HepG2 (cell line): ENCODE measurements around the gene COPA. TPM values are rescaled to one million over a fixed set of nuclear protein-coding genes. Genes with fewer than 3 reads are reported as not detected.

Source experiments
- FOXM1 ChIP-seq: sonication (generic); formaldehyde crosslinking; IDR thresholded peaks from 2 replicates; pipeline ENCODE4 v1.5.0; 2020; ENCODE audit warnings: missing genetic modification reagents
- HOXA3 ChIP-seq: sonication (generic); formaldehyde crosslinking; IDR thresholded peaks from 2 replicates; pipeline ENCODE4 v1.5.0; 2020; ENCODE audit warnings: missing genetic modification reagents
- HOXA5 ChIP-seq: sonication (generic); formaldehyde crosslinking; IDR thresholded peaks from 2 replicates; pipeline ENCODE4 v1.4.0; 2020; ENCODE audit warnings: missing genetic modification reagents
- JARID2 ChIP-seq: sonication (generic); formaldehyde crosslinking; IDR thresholded peaks from 2 replicates; pipeline ENCODE4 v1.8.1; 2023; ENCODE audit warnings: missing genetic modification reagents, inconsistent platforms; ENCODE audit not compliant: insufficient replicate concordance
- KDM5A ChIP-seq: fragments of 200-600 bp; sonication (generic); IDR thresholded peaks from 2 replicates; pipeline ENCODE4 v1.7.0; 2018; ENCODE audit warnings: antibody characterized with exemption, mild to moderate bottlenecking, low read length, borderline replicate concordance
- YEATS4 ChIP-seq: sonication (generic); formaldehyde crosslinking; IDR thresholded peaks from 2 replicates; pipeline ENCODE4 v1.4.0; 2020; ENCODE audit warnings: missing genetic modification reagents, borderline replicate concordance
- ZFP37 ChIP-seq: sonication (generic); formaldehyde crosslinking; IDR thresholded peaks from 2 replicates; pipeline ENCODE4 v1.4.0; 2020; ENCODE audit warnings: missing genetic modification reagents, borderline replicate concordance
- ZNF333 ChIP-seq: sonication (generic); formaldehyde crosslinking; IDR thresholded peaks from 2 replicates; pipeline ENCODE4 v1.4.0; 2020; ENCODE audit warnings: mild to moderate bottlenecking, missing genetic modification reagents, borderline replicate concordance
- ZNF552 ChIP-seq: sonication (generic); formaldehyde crosslinking; IDR thresholded peaks from 2 replicates; pipeline ENCODE4 v1.9.0; 2022; ENCODE audit warnings: missing genetic modification reagents, mild to moderate bottlenecking, borderline replicate concordance
- ZNF598 ChIP-seq: sonication (generic); formaldehyde crosslinking; IDR thresholded peaks from 2 replicates; pipeline ENCODE4 v1.5.1; 2020; ENCODE audit warnings: mild to moderate bottlenecking, missing genetic modification reagents, borderline replicate concordance
- ZNF615 ChIP-seq: sonication (generic); formaldehyde crosslinking; IDR thresholded peaks from 2 replicates; pipeline ENCODE4 v1.5.0; 2020; ENCODE audit warnings: mild to moderate bottlenecking, missing genetic modification reagents, borderline replicate concordance
- ZNF709 ChIP-seq: sonication (generic); formaldehyde crosslinking; IDR thresholded peaks from 2 replicates; pipeline ENCODE4 v1.5.0; 2020; ENCODE audit warnings: mild to moderate bottlenecking, missing genetic modification reagents
- ZNF720 ChIP-seq: sonication (generic); formaldehyde crosslinking; IDR thresholded peaks from 2 replicates; pipeline ENCODE4 v1.4.0; 2020; ENCODE audit warnings: missing genetic modification reagents
- ZNF777 ChIP-seq: sonication (generic); formaldehyde crosslinking; IDR thresholded peaks from 2 replicates; pipeline ENCODE4 v1.4.0; 2020; ENCODE audit warnings: missing genetic modification reagents
- ZZZ3 ChIP-seq: sonication (generic); formaldehyde crosslinking; IDR thresholded peaks from 2 replicates; pipeline ENCODE4 v1.4.0; 2020; ENCODE audit warnings: missing genetic modification reagents, mild to moderate bottlenecking, borderline replicate concordance
- polyA plus RNA-seq, 8 experiments: library from polyadenylated mRNA; depleted of rRNA in 3 of 8; stranded (reverse) in 7 of 8; unstranded in 1 of 8; fragments of >200 nt; fragmentation: Illumina TruSeq in 4 of 8; extraction: Trizol in 4 of 8; gene quantifications; 2 replicates each; pipeline versions ENCODE4 v1.2.1 to v1.2.3, GENCODE V29; 2011 to 2016; ENCODE audit warnings: low read depth in 4 of 8, missing spikeins in 1 of 8, mixed read lengths in 1 of 8; ENCODE audit not compliant: insufficient read depth in 1 of 8
- total RNA-seq, 5 experiments: library from RNA; depleted of rRNA; stranded (reverse); fragments of >200 nt; fragmentation: Illumina TruSeq; extraction: Trizol; gene quantifications; 2 replicates each; pipeline ENCODE4 v1.2.3, GENCODE V29; 2016; ENCODE audit warnings: low read depth in 1 of 5
- TF ChIP-seq, protein P1 (sequence below), 2 experiments: fragments of 450-650 bp in 1 of 2; sonication (generic) in 1 of 2; formaldehyde crosslinking; IDR thresholded peaks; 2 replicates each; pipeline versions ENCODE4 v1.5.0 to v1.8.0; 2020 to 2022; ENCODE audit warnings: mild to moderate bottlenecking in 1 of 2, missing genetic modification reagents in 1 of 2
- TF ChIP-seq, protein P2 (sequence below): sonication (generic); formaldehyde crosslinking; IDR thresholded peaks from 2 replicates; pipeline ENCODE4 v1.4.0; 2020; ENCODE audit warnings: mild to moderate bottlenecking, missing genetic modification reagents

Gene COPA
- total and polyA plus RNA-seq, 2 of the 13 experiments (the other 11 are each of a cell fraction or from before 2014, with no cell fraction given) = 160 to 197 TPM

DNA sequence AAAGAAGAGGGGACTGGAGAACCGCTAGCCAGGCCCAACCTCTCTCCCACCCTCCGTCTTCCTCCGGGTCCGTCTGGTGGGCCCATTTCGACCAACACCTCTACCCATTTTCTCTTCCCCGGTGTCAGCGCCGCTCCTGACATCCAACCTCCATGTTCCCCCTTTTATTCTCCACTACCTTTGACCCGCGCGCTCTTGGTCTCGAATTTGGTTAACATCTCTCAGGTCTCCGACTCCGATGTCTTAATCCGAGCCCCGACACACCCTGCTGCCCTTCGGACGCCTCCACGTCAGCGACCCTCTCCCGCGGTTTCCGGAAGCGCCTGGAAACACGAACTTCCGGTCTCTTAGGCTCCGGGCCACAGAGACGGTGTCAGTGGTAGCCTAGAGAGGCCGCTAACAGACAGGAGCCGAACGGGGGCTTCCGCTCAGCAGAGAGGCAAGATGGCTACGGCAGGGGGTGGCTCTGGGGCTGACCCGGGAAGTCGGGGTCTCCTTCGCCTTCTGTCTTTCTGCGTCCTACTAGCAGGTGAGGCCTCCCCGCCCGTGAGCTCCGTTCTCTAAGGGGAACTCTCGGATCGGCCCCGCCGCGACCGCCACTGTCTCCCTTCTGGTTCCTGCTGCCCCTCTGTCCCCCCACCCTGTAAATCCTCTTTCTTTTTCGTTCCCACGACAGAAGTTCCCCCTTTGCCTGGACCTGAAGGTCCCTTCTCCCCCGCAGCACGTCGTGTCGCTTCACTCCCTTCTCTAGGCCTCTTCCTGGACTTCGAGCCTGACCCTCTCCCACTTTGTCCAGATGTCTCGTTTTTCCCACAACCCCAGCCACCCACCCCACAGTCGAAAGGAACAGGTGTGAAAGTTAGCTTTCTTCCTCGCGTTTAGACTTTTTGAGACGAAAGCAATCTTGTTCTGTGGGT lies at the start of gene COPA, which contains the start of gene NCSTN (continued):
- TF ChIP-seq ZNF615 (no peak), YEATS4 (CRISPR knock-in tag) (peak; percentile 100), KDM5A (peak; percentile 95), HOXA5 (CRISPR knock-in tag) (peak; percentile 43; the same call in 1 of the 2 replicates), ZNF598 (CRISPR knock-in tag) (peak; percentile 90), ZFP37 (CRISPR knock-in tag) (no peak), JARID2 (CRISPR knock-in tag) (no peak), ZNF777 (peak; percentile 75), ZNF552 (no peak; the same call in 1 of the 2 replicates), ZNF720 (no peak), ZNF709 (CRISPR knock-in tag) (no peak; the same call in 1 of the 2 replicates), ZNF333 (CRISPR knock-in tag) (peak; percentile 69; the same call in 1 of the 2 replicates), FOXM1 (CRISPR knock-in tag) (0 out of 2 replicates have a peak, but pooled peaks have one; percentile 12), ZZZ3 (CRISPR knock-in tag) (peak; percentile 94; the same call in 1 of the 2 replicates), HOXA3 (CRISPR knock-in tag) (peak; percentile 92)
- TF ChIP-seq, protein P1, sequence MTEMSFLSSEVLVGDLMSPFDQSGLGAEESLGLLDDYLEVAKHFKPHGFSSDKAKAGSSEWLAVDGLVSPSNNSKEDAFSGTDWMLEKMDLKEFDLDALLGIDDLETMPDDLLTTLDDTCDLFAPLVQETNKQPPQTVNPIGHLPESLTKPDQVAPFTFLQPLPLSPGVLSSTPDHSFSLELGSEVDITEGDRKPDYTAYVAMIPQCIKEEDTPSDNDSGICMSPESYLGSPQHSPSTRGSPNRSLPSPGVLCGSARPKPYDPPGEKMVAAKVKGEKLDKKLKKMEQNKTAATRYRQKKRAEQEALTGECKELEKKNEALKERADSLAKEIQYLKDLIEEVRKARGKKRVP (CRISPR knock-in tag; IDR thresholded peaks at IDR 0.05) = peak in 1 of 2 experiments; percentile 25; a peak in 1 of 4 replicates
- TF ChIP-seq, protein P2, sequence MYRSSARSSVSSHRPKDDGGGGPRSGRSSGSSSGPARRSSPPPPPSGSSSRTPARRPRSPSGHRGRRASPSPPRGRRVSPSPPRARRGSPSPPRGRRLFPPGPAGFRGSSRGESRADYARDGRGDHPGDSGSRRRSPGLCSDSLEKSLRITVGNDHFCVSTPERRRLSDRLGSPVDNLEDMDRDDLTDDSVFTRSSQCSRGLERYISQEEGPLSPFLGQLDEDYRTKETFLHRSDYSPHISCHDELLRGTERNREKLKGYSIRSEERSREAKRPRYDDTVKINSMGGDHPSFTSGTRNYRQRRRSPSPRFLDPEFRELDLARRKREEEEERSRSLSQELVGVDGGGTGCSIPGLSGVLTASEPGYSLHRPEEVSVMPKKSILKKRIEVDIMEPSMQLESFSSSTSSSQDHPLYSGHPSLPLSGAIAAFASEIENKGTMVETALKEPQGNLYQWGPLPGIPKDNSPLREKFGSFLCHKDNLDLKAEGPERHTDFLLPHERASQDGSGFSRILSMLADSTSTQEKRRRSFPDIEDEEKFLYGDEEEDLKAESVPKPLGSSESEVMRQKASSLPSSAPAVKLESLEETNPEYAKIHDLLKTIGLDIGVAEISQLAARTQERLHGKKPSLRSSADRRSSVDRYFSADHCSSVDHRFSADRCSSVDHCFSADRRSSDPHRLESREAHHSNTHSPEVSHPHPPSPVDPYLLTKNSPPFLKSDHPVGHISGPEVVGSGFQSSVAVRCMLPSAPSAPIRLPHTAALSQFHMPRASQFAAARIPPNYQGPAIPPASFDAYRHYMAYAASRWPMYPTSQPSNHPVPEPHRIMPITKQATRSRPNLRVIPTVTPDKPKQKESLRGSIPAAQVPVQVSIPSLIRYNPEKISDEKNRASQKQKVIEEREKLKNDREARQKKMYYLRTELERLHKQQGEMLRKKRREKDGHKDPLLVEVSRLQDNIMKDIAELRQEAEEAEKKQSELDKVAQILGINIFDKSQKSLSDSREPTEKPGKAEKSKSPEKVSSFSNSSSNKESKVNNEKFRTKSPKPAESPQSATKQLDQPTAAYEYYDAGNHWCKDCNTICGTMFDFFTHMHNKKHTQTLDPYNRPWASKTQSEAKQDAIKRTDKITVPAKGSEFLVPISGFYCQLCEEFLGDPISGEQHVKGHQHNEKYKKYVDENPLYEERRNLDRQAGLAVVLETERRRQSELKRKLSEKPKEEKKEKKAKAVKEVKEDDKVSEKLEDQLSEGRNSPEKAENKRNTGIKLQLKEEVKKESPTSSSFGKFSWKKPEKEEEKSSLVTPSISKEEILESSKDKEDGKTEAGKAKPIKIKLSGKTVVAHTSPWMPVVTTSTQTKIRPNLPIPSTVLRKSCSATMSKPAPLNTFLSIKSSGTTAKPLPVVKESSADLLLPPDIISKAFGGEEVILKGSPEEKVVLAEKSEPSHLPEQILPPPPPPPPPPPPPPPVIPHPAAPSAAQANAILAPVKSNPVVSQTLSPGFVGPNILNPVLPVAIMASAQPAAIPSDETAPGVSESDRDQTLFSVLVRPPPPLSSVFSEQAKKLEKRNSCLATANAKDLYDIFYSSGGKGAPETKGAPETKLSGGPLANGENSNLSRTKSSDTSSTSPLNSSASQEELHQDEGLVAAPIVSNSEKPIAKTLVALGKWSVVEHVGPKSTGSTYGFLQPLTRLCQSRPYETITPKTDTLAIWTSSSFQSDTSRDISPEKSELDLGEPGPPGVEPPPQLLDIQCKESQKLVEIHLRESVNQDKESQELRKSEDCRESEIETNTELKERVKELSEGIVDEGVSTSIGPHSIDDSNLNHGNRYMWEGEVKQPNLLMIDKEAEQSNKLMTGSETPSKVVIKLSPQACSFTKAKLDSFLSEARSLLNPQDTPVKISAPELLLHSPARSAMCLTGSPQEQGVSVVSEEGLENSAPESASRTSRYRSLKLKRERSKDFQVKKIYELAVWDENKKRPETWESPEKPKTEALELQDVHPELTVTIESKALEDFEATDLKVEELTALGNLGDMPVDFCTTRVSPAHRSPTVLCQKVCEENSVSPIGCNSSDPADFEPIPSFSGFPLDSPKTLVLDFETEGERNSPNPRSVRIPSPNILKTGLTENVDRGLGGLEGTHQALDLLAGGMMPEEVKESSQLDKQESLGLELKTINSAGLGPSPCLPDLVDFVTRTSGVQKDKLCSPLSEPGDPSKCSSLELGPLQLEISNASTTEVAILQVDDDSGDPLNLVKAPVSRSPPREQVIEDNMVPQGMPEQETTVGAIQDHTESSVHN (CRISPR knock-in tag) = no peak
